CD4-positive, alpha-beta T cell treated with Interferon alpha-2 for 1 hour (primary cell): ENCODE measurements around the gene PLEKHG5.
A peak's percentile ranks its signal among the peaks of the same experiment; 100 is the strongest.
"Not testable (repeated sequence)": the region's sequence is repeated elsewhere in the genome, so short reads cannot be mapped to it uniquely, and the experiment has no call there.

Experiments used
- DNase-seq, 2 donors: peaks; one replicate each; pipeline ENCODE4 v3.0.0-alpha.2; 2020 to 2022

PLEKHG5 gene

GRCh38 chr1:6495540-6496364, 4.3 kb upstream of the PLEKHG5 start:
- no peak for DNase-seq

GRCh38 chr1:6495041-6495441, 3.6 kb upstream of the PLEKHG5 start:
- DNase-seq: no peak

- no peak for DNase-seq
Measured at GRCh38 chr1:6494627-6495026, 3.2 kb upstream of the PLEKHG5 start.

GRCh38 chr1:6493834-6494223, 2.4 kb upstream of the PLEKHG5 start:
- not testable (repeated sequence) for DNase-seq

- no peak for DNase-seq
Measured at GRCh38 chr1:6491966-6492365, 499 bp upstream of the PLEKHG5 start.

- no peak for DNase-seq
Measured at GRCh38 chr1:6491081-6491449, 402 bp downstream of the PLEKHG5 start.

- peak; percentile 32 to 57 for DNase-seq
Measured at GRCh38 chr1:6490181-6491080, 1.0 kb downstream of the PLEKHG5 start.

- peak; percentile 74 to 83 for DNase-seq
Measured at GRCh38 chr1:6489799-6490180, 1.7 kb downstream of the PLEKHG5 start.

GRCh38 chr1:6489383-6489765, 2.1 kb downstream of the PLEKHG5 start:
- DNase-seq: no peak

- no peak for DNase-seq
Measured at GRCh38 chr1:6488602-6489382, 2.7 kb downstream of the PLEKHG5 start.

- no peak for DNase-seq
Measured at GRCh38 chr1:6487804-6488484, 3.5 kb downstream of the PLEKHG5 start.

GRCh38 chr1:6486433-6487011, 4.9 kb downstream of the PLEKHG5 start:
- DNase-seq: peak; percentile 79 to 86

GRCh38 chr1:6485168-6486101, 6.0 kb downstream of the PLEKHG5 start:
- DNase-seq: no peak

- DNase-seq: no peak
Measured at GRCh38 chr1:6484826-6485167, 6.7 kb downstream of the PLEKHG5 start.

GRCh38 chr1:6483761-6484117, 7.7 kb downstream of the PLEKHG5 start:
- no peak for DNase-seq

- no peak for DNase-seq
Measured at GRCh38 chr1:6483017-6483760, 8.3 kb downstream of the PLEKHG5 start.

- DNase-seq: no peak
Measured at GRCh38 chr1:6481820-6482219, 9.6 kb downstream of the PLEKHG5 start.

- DNase-seq: no peak
Measured at GRCh38 chr1:6477039-6477820, 14.2 kb downstream of the PLEKHG5 start.

GRCh38 chr1:6476483-6476882, 15.0 kb downstream of the PLEKHG5 start:
- no peak for DNase-seq
